ENCODE results near the gene NECTIN1.
A peak's percentile ranks its signal among the peaks of the same experiment; 100 is the strongest.

The NECTIN1 gene

DNA sequence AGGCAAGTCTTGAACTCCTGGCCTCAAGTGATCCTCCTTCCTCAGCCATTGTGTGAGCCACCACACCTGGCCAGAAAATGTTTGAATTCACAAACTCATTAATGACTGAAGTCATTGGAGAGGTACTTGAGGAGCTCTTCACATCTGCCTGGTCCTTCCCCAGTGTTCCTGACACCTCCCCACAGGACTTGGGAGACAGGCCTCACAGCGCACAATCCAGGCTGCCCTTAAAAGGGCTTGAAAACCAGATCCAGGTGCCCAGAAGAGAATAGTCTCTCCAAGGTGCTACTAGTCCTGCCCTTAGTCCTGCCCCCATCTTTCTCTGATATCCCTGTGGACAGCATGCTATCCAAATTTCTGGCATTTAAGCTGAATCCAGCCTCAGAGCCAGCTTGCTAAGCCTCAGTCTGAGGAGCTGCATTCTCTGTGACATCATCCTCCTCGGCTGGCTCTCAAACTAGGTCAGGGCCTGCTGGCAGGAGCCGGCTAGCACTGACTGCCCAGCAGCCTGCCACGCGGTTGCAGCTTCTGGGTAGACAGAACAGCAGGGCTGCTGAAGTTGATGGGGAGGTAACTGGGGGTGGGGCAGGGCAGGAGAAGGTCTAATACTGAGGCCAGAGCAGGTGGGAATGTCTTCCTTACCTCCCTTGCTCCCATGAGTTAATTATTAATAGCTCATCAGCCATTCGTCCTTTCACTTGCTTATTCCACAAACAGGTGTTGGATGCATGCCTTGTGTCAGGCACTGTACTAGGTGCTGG lies 35.3 kb upstream of the NECTIN1 start:
- no peak overlapping the region for H2AK5ac ChIP-seq (ENCODE audit: low read length)
- no peak overlapping the region for H3K56ac ChIP-seq (ENCODE audit: low read length)
- H3K4me3 ChIP-seq (ENCODE audit: low read length), result no peak overlapping the region
- H3K27me3 ChIP-seq (ENCODE audit: insufficient read depth, low read length, poor library complexity), result no peaks in the 10 kb centered on the region
- H2BK15ac ChIP-seq (replicated peaks; ENCODE audit: low read depth), result no peak overlapping the region
- H3K27ac ChIP-seq (ENCODE audit: low read depth, low read length), result no peak overlapping the region
- H3K4ac ChIP-seq (ENCODE audit: low read depth, low read length), result no peak overlapping the region
- peak; percentile 75 for DNase-seq
- H3K23ac ChIP-seq (ENCODE audit: low read length), result no peak overlapping the region
- H3K79me2 ChIP-seq (ENCODE audit: control insufficient read depth, insufficient read depth, low read length), result no peaks in the 10 kb centered on the region
- H3K36me3 ChIP-seq (ENCODE audit: control insufficient read depth, insufficient read depth, low read length), result no peaks in the 10 kb centered on the region
- WGBS (ENCODE audit: extremely low coverage, insufficient coverage, low lambda C conversion rate), result no CpG with 5 or more reads among the region's 6 CpGs
- no peak overlapping the region for H2BK5ac ChIP-seq (ENCODE audit: low read length)
- H4K5ac ChIP-seq (ENCODE audit: low read length), result no peak overlapping the region
- no peak overlapping the region for H3K18ac ChIP-seq (ENCODE audit: low read length)
- H3K79me1 ChIP-seq (ENCODE audit: low read length), result no peaks in the 10 kb centered on the region
- H2BK120ac ChIP-seq (ENCODE audit: low read depth, low read length), result no peak overlapping the region
- no peak overlapping the region for H3K9ac ChIP-seq (ENCODE audit: low read length)
- H3K4me1 ChIP-seq (ENCODE audit: control insufficient read depth, low read depth, low read length), result peaks cover under 1% of the 10 kb centered on the region
- no peak overlapping the region for H3K4me2 ChIP-seq (ENCODE audit: low read length)
- no peak overlapping the region for H4K8ac ChIP-seq (ENCODE audit: low read depth, low read length)

DNA sequence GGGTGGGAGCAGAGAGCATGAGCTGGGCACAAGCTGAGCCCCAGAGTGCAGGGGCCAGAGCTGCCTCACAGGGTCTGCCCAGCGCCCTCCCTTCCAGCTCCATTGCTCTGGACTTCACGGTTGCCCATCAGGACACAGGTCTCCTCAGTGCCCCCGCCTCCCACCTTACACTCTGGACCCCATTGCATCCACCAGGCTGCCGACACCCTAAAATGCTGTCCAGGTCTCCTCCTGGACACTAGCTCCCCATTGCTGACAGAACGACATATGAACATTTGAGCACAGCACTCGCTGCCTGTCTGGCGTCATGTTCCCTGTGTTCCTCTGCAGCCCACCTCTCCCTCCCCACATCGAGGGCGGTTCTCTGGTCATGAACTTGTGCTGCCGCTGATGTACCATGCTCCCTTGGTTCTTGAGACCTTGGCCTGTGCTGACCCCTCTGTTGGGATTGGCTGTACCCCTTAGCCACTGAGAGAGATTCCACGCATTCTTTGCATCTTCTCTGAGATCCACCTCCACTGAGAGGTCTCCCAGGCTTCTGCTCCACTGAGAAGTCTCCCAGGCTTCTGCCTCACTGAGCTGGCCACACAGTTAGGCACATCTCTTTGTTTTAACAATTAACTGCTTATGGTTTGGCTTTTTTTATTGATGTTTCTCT lies 34.2 kb upstream of the NECTIN1 start:
- no peak overlapping the region for H3K9ac ChIP-seq (ENCODE audit: low read length)
- no CpG with 5 or more reads among the region's 11 CpGs for WGBS (ENCODE audit: extremely low coverage, insufficient coverage, low lambda C conversion rate)
- H3K4me3 ChIP-seq (ENCODE audit: low read length), result no peak overlapping the region
- no peak overlapping the region for H3K23ac ChIP-seq (ENCODE audit: low read length)
- H3K4ac ChIP-seq (ENCODE audit: low read depth, low read length), result no peak overlapping the region
- H2BK5ac ChIP-seq (ENCODE audit: low read length), result no peak overlapping the region
- H3K4me2 ChIP-seq (ENCODE audit: low read length), result no peak overlapping the region
- H3K27ac ChIP-seq (ENCODE audit: low read depth, low read length), result no peak overlapping the region
- peaks cover 2% of the 10 kb centered on the region for H3K4me1 ChIP-seq (ENCODE audit: control insufficient read depth, low read depth, low read length)
- H2BK15ac ChIP-seq (replicated peaks; ENCODE audit: low read depth), result no peak overlapping the region
- H2AK5ac ChIP-seq (ENCODE audit: low read length), result no peak overlapping the region
- H3K56ac ChIP-seq (ENCODE audit: low read length), result no peak overlapping the region
- no peaks in the 10 kb centered on the region for H3K79me2 ChIP-seq (ENCODE audit: control insufficient read depth, insufficient read depth, low read length)
- H3K36me3 ChIP-seq (ENCODE audit: control insufficient read depth, insufficient read depth, low read length), result no peaks in the 10 kb centered on the region
- H4K5ac ChIP-seq (ENCODE audit: low read length), result no peak overlapping the region
- H4K8ac ChIP-seq (ENCODE audit: low read depth, low read length), result no peak overlapping the region
- no peak for DNase-seq
- H3K18ac ChIP-seq (ENCODE audit: low read length), result no peak overlapping the region
- H3K79me1 ChIP-seq (ENCODE audit: low read length), result no peaks in the 10 kb centered on the region
- no peaks in the 10 kb centered on the region for H3K27me3 ChIP-seq (ENCODE audit: insufficient read depth, low read length, poor library complexity)
- no peak overlapping the region for H2BK120ac ChIP-seq (ENCODE audit: low read depth, low read length)

- H3K9ac ChIP-seq (ENCODE audit: low read length), result no peak overlapping the region
- no peak overlapping the region for H3K18ac ChIP-seq (ENCODE audit: low read length)
- H2BK5ac ChIP-seq (ENCODE audit: low read length), result no peak overlapping the region
- H3K27me3 ChIP-seq (ENCODE audit: insufficient read depth, low read length, poor library complexity), result no peaks in the 10 kb centered on the region
- no peak overlapping the region for H2BK120ac ChIP-seq (ENCODE audit: low read depth, low read length)
- H4K8ac ChIP-seq (ENCODE audit: low read depth, low read length), result no peak overlapping the region
- H3K23ac ChIP-seq (ENCODE audit: low read length), result no peak overlapping the region
- H2AK5ac ChIP-seq (ENCODE audit: low read length), result no peak overlapping the region
- H3K79me2 ChIP-seq (ENCODE audit: control insufficient read depth, insufficient read depth, low read length), result no peaks in the 10 kb centered on the region
- no peak overlapping the region for H4K5ac ChIP-seq (ENCODE audit: low read length)
- no peaks in the 10 kb centered on the region for H3K79me1 ChIP-seq (ENCODE audit: low read length)
- no peaks in the 10 kb centered on the region for H3K36me3 ChIP-seq (ENCODE audit: control insufficient read depth, insufficient read depth, low read length)
- no peak overlapping the region for H3K4me2 ChIP-seq (ENCODE audit: low read length)
- H3K4me1 ChIP-seq (ENCODE audit: control insufficient read depth, low read depth, low read length), result peaks cover 2% of the 10 kb centered on the region
- no peak for DNase-seq
- no CpG with 5 or more reads among the region's 5 CpGs for WGBS (ENCODE audit: extremely low coverage, insufficient coverage, low lambda C conversion rate)
- no peak overlapping the region for H3K4ac ChIP-seq (ENCODE audit: low read depth, low read length)
- no peak overlapping the region for H3K56ac ChIP-seq (ENCODE audit: low read length)
- no peak overlapping the region for H2BK15ac ChIP-seq (replicated peaks; ENCODE audit: low read depth)
- no peak overlapping the region for H3K27ac ChIP-seq (ENCODE audit: low read depth, low read length)
- H3K4me3 ChIP-seq (ENCODE audit: low read length), result no peak overlapping the region
Measured at GRCh38 chr11:119759747-119760412, 30.9 kb upstream of the NECTIN1 start.

- Histone ChIP-seq H4K5ac (ENCODE audit: low read length) (no peak overlapping the region), H3K23ac (ENCODE audit: low read length) (no peak overlapping the region), H3K18ac (ENCODE audit: low read length) (no peak overlapping the region), H4K8ac (ENCODE audit: low read depth, low read length) (no peak overlapping the region), H3K27me3 (ENCODE audit: insufficient read depth, low read length, poor library complexity) (no peaks in the 10 kb centered on the region), H2BK15ac (replicated peaks; ENCODE audit: low read depth) (no peak overlapping the region), H2AK5ac (ENCODE audit: low read length) (no peak overlapping the region), H3K79me2 (ENCODE audit: control insufficient read depth, insufficient read depth, low read length) (no peaks in the 10 kb centered on the region), H3K27ac (ENCODE audit: low read depth, low read length) (no peak overlapping the region), H3K4me1 (ENCODE audit: control insufficient read depth, low read depth, low read length) (peaks cover 2% of the 10 kb centered on the region), H3K9ac (ENCODE audit: low read length) (no peak overlapping the region), H3K4me2 (ENCODE audit: low read length) (no peak overlapping the region), H3K4ac (ENCODE audit: low read depth, low read length) (no peak overlapping the region), H2BK5ac (ENCODE audit: low read length) (no peak overlapping the region), H3K79me1 (ENCODE audit: low read length) (no peaks in the 10 kb centered on the region), H3K4me3 (ENCODE audit: low read length) (no peak overlapping the region), H3K56ac (ENCODE audit: low read length) (peak overlapping the region; percentile 7), H2BK120ac (ENCODE audit: low read depth, low read length) (no peak overlapping the region), H3K36me3 (ENCODE audit: control insufficient read depth, insufficient read depth, low read length) (no peaks in the 10 kb centered on the region)
- peak; percentile 48 for DNase-seq
- WGBS (ENCODE audit: extremely low coverage, insufficient coverage, low lambda C conversion rate), result no CpG with 5 or more reads among the region's 8 CpGs
Measured at GRCh38 chr11:119759324-119759723, 30.3 kb upstream of the NECTIN1 start.

- H2BK15ac ChIP-seq (replicated peaks; ENCODE audit: low read depth), result no peak overlapping the region
- WGBS (ENCODE audit: extremely low coverage, insufficient coverage, low lambda C conversion rate), result no CpG with 5 or more reads among the region's 2 CpGs
- H3K79me2 ChIP-seq (ENCODE audit: control insufficient read depth, insufficient read depth, low read length), result no peaks in the 10 kb centered on the region
- H3K18ac ChIP-seq (ENCODE audit: low read length), result no peak overlapping the region
- no peak overlapping the region for H3K4ac ChIP-seq (ENCODE audit: low read depth, low read length)
- no peak overlapping the region for H3K23ac ChIP-seq (ENCODE audit: low read length)
- no peak overlapping the region for H3K4me2 ChIP-seq (ENCODE audit: low read length)
- H3K27me3 ChIP-seq (ENCODE audit: insufficient read depth, low read length, poor library complexity), result no peaks in the 10 kb centered on the region
- H4K5ac ChIP-seq (ENCODE audit: low read length), result no peak overlapping the region
- no peak overlapping the region for H2AK5ac ChIP-seq (ENCODE audit: low read length)
- no peaks in the 10 kb centered on the region for H3K36me3 ChIP-seq (ENCODE audit: control insufficient read depth, insufficient read depth, low read length)
- H3K56ac ChIP-seq (ENCODE audit: low read length), result no peak overlapping the region
- no peak overlapping the region for H3K27ac ChIP-seq (ENCODE audit: low read depth, low read length)
- no peak overlapping the region for H4K8ac ChIP-seq (ENCODE audit: low read depth, low read length)
- no peak for DNase-seq
- H2BK120ac ChIP-seq (ENCODE audit: low read depth, low read length), result no peak overlapping the region
- no peak overlapping the region for H2BK5ac ChIP-seq (ENCODE audit: low read length)
- H3K4me3 ChIP-seq (ENCODE audit: low read length), result no peak overlapping the region
- H3K4me1 ChIP-seq (ENCODE audit: control insufficient read depth, low read depth, low read length), result peaks cover 2% of the 10 kb centered on the region
- H3K79me1 ChIP-seq (ENCODE audit: low read length), result no peaks in the 10 kb centered on the region
- no peak overlapping the region for H3K9ac ChIP-seq (ENCODE audit: low read length)
Measured at GRCh38 chr11:119758291-119758690, 29.3 kb upstream of the NECTIN1 start.

Measured in mesendoderm (in vitro differentiated cells).